GM21786 (cell line): ENCODE results near the gene CNTNAP2.

Source experiments
- ATAC-seq: cut with Tn5 transposase; IDR thresholded peaks from one replicate; pipeline ENCODE4 v1.9.1; 2021; ENCODE audit not compliant: unreplicated experiment

CNTNAP2 gene

DNA sequence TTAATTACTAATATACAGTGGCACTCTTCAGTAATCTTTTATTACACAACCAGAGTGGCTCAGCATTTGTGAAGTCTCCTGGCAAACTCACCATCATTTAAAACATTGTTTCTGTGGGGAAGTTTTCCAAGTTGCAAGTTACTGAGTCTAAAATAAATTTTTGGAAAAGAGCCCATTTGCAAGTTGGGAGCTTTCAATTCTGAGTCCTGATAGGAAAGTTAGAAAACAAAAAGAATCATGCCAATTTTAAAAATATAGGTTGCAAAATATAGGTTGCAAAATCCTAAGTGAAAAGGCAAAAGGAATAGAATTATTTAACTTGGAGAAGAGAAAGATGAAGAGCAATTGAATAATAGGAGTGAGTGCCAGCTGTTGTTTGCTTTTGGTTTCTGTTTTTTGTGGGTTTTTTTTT is 2095.1 kb downstream of the CNTNAP2 start:
- no peak for ATAC-seq

DNA sequence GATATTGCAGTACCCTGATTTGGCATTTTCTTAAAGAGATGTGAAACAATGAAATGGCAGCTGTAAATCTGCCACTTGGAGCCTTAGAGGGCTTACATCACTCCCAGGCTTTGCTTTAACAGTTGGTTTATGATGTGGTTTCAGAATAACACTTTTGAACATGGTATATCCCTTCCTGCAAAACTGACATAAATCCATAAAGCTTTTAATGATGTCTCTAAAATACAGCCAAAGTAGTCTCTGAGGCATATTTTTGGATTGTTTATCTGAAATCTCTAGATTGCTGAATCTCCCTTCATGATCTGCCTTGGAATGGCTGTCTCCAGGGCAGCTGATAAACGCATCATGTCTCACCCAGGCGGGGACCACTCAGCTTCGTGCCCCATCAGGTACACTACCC is 2096.1 kb downstream of the CNTNAP2 start:
- no peak for ATAC-seq

DNA sequence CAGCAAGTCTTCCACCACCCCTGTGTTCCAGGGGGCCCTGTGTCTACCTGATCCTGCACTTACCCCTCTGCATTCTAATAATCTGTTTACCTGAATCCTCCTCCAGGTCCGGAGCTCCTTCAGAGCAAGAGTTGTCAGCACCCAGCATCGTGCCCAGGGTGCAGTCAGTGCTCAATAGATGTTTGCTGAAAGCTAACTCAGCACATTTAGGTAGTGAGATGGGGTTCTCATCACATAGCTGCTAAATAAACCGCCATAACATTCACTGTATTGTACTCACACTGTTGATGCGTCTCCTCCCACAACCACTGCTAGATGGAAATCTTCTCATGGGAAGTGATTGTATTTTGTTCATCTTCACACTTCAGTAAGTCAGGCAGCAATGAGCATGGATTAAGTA is 2097.5 kb downstream of the CNTNAP2 start:
- ATAC-seq = no peak

DNA sequence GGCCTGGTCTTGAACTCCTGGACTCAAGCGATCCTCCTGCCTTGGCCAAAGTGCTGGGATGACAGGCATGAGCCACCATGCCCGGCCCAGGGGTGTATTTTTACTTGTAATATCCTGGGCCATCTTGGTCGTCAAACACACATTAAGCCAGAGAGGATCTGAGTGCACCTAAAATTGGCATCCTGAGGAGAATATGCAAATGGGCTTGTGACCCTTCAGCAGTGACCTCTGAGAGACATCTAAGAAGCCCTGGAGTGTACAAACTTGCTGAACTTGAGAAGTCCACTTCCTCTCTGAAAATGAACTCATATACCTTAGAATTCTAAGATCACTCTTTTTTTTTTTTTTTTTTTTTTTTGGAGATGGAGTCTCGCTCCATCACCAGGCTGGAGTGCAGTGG is 2102.0 kb downstream of the CNTNAP2 start:
- no peak for ATAC-seq

DNA sequence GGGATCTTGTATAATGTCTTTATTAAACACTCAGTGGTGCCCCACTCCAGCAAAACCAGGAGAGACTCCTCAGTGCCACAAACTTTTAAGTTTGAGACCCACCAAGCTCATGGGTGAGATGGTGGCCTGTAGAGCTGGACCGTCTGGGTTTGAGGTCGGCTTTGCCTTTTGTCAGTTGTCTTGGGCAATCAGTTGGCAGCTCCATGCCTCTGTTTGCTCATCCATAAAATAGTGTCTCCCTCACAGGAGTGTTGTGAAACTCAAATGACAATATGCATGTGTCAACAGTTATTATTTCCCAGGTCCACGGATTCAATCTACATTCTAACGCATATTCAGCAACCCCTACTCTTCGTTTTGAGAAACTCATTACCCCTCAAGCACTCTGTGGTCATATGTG is 2106.1 kb downstream of the CNTNAP2 start:
- ATAC-seq = no peak

DNA sequence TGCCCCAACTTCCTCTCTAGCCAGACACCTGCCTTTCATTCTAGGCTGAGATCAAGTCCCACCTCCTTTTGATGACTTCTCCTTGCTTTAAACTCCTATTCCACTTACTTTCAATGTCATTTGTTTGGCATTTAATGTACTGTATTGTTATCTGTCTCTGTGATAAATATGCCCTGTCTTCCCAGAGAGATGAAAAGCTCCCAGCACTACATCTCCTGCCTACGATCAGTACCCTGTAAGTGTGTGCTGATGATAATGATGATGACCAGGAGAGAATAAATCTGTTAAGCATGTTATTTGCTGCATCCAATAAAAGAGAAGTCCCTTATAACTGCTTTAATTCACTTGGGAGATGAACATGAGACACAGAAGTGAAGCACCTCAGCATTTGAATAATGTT is 2106.6 kb downstream of the CNTNAP2 start:
- ATAC-seq = no peak

DNA sequence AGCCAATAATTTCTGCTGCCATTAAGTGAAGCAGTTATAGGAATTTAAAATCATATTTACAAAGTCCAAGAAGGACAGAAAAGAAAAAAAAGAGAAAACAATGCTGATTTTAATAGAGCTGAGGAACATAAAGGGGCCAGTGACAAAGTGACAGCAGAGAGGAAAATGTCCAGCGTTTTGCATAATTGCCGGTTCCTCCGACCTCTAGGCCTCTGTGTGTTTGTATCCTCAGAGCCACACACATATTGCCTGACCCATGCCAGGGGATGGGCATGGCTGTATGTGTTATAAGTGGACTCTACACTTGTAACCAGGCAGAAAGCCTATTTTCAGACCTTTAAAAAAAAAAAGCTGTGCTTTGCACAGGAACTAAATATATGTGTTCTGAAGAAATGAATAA is 2107.1 kb downstream of the CNTNAP2 start:
- ATAC-seq = no peak

DNA sequence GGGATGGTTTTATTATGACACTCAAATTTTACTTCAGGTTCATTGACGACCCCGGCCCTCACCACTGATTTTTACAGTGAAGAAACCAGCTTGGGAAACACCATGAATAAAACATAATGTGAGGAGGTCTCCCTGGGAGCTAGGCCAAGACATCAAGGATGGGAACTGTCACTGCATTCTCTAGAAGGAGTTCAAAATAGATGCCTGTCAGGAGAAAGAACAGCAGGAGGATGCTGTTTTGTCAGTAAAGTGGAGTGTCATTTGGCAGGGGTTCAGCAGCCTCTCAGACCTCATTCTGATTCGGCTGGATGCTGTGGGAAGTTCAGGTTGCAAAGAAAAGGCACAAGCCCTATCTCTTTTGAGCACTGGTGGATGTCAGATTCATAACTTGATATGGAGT is 2113.7 kb downstream of the CNTNAP2 start:
- no peak for ATAC-seq

DNA sequence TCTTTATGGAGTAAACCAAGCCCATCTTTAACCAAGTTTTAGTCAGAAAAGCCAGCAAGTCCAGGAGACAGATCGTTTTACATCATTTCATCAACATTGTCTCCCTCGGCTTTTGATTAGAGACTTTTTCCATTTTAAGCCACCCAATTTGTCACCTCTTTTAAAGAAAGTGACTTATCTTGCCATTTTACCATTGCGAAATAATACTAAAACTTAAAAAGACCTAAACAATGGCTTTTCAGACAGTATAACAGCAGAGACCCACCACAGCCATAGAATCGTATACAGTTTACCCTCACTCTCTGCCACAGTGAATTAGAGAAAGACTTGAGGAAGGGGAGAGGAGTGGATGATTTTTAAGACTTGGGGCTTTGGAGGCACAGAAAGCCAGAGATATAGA is 2114.3 kb downstream of the CNTNAP2 start:
- ATAC-seq = no peak

DNA sequence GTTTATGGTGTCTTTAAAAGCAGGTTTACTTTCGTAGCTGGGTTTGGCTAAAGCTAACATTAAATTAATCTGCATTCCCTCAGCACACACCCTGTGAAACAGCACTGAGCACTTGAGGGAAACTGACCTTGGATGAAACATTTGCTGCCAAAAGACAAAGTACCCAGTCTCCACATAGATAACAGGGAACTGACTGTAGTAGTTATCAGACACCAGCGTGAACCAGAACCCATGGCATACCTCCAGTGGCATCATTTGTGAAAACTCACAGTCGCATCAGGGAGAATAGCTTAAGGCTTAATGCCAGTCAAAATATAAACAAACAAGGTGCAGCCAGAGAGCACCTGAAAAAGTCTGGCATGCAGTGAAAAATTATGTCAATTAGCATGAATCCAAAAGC is 2116.2 kb downstream of the CNTNAP2 start:
- ATAC-seq = no peak

DNA sequence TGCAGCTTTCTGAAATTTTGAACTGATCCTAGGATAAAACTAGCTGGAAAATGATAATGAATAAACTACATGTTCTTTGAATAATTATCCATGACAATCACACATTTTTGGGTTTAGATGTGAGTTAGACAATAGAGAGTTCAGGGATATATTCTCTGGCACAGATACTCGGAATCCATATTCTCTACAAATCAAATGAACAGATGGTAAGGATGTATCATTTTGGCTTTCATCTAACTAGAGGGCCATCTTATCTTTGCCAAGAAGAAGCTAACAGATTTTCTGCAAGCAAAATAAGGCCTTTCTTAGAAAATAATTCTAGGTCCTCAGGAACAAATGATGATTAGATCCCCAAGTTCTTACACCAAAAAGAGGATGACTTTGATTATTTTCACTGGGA is 2118.1 kb downstream of the CNTNAP2 start:
- ATAC-seq = no peak

DNA sequence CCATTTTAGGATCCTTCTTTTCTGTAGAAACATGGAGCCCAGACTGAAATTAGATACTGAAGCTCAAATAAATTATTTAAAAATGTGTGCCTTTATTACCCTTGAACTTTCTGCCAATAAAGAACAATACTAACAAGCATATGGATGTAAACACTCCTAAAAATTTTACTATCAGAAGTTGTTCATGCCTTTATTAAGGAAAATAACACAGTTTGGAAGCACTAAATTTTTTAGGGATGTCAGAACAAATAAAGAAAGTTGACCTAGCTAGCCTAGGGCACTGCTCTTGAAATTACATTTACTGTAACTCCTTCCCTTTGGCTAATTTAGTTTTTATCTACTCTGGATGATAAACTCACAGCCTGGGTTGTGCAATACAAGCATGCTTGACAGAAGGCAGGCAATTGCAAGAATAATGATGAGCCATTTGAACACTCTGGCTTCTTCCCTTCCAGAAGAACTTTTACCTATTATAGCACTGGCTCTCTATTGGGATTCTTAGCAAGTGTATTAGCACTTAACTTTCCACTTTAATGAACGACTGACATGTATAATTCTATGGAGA is 2122.2 kb downstream of the CNTNAP2 start:
- no peak for ATAC-seq

DNA sequence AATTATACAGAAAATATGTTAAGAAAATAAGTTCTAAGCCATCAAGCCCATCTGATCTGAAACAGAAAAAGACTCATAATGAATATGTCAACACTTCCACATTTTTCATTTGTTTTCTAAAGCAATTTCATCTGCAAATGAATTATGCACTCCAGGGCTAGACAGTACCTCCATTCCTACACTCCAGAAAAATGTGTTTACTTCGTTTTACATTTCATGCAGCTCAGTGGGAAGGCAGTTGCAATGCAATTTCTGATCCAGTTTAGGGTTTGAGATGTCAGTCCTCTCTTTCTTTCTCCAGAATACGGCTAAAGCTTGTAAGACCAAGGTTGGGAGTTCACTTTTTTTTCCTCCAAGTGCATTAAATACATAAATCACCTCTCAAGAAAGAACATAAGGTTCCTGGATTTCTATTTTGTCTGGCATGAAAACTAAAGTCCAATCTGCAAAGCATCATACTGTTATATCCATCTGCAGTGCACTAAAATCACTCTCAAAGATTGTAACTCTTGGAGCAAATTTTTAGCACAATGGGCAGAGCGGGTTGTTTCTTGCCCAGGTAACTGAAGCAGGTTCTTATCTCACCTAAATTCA is 2125.2 kb downstream of the CNTNAP2 start:
- no peak for ATAC-seq

DNA sequence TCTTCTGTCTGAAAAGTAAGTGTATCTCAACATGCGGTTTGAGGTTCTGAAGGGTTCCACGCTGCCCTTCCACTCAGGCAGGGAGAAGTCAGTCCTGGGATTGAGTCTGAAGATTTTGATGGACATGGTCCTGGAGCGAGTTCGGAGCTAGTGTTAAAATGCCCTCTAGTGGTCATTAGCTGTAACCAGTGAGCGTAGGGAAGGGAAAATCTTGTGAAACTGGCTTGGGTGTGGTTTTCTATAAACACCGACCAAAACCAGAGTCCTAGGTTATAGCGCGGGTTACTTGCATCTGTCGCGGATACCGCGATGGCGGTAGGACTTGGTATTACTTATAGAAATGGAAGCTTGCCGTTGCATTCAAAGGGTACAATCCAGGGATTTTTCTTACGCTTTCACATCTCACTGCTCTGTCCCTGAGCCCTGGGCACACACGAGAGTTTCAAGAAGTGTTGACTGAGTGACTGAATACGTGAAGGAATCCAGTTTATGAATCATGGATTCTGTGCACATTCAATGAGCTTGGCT is 2125.8 kb downstream of the CNTNAP2 start:
- peak; percentile 92 for ATAC-seq

DNA sequence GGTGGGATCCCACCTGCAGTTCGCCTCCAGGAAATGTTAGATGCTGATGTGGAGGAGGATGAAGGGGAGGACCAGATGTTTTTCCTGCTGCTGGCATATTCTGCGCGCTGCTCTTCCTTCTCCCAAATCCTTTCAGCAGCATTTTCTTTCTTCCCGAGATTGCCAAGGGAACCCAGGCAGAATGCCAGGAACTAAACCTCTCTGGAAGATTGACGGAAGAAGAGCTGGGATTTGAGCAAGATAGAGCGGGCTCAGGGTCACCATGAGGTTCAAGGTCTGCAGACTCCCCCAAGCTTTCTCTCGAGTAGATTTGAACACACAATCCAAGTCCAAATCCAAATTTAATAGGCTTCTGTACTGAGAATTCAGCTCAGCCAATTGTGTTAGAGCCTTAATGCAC is 2128.8 kb downstream of the CNTNAP2 start:
- no peak for ATAC-seq

DNA sequence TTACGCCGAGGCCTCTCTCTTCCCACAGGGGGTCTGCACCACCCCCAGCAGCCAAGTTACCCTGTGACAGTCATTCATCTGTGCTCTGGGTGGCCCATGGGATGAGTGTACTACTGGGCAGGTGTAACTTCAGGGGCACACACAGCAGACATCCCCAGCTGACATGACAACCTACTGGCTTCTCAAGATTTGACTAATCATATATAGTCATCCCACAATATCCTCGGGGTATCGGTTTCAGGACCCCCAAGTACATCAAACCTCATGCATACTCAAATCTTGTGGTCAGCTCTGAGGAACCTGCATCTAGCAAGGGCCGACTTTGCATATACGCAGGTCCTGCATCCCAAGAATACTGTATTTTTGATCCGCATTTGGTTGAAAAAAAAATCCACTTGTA is 2137.0 kb downstream of the CNTNAP2 start:
- no peak for ATAC-seq

DNA sequence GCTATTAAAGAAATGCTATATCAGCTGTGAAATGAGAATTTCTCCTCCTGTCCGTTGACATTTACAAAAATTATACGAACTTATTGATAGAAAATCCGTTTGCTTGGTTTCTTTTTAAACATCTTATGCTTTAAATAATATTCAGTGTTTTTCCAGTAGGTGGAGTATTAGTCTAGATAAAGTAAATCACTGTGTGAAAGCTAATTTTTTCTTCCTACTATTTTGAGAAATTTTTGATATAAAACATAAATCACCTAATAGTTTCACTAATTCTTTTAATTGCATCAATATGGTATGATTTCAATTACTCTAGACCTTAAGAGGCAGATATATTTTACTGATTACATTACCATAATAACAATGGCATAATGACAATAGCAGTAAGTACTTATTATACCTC is 2138.7 kb downstream of the CNTNAP2 start:
- ATAC-seq = no peak

DNA sequence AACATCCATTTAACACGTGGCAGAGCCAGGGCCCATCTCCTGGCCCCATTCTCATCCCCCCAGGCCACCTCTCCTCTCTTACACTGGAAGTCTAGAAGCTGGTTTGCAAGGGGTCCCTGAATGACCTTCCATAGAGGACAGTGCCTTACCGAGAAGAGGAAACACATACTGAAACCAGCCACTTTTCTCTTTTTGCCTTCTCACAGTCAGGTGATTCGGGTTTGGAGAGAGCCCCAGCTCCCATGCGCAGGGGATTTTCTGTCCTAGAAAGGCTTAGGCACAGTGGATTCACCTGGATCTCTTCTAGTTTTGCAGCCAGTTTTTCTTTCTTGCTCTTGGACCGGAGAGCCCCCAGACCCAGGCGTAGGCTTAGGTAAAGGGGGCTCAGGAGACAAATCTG is 2139.8 kb downstream of the CNTNAP2 start:
- ATAC-seq = no peak

DNA sequence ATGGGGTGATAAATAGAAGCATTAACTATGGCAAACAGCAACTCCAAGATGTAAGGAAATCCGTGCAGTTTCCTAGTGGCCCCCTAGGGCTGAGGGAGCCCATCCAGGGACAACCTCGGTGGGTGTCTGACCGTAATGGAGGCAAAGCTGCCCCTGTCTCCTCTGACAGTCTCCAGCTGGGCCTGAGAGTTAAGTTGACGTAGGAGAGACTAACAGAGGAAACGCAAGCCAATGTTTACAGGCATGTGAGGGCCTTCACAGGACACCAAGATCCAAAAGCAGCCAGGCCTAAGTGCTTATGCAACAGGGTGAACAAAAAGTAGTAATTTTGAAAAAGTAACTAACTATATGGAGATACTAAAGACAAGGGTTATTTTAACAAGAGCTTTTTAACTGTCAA is 2144.0 kb downstream of the CNTNAP2 start:
- ATAC-seq = no peak

DNA sequence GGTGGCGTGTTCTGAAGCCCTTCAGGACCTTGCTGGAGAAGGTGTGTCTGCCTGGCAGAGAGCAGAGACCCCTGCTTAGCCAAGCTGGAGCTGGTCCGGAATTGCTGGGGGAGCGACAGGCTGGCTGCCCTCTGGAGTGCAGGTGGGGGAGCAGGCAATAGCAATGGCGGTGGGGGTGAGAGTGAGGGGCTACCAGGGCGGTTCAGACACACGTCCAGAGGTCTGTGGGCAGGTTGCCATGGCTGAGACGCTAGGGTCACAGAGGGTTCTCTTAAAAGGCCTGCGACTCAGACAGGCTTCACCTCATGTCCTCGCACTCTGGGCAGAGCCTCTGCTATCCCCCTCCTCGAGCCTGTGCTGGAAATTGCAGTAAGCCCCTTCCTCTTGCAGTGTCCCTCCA is 2144.9 kb downstream of the CNTNAP2 start:
- ATAC-seq = no peak

DNA sequence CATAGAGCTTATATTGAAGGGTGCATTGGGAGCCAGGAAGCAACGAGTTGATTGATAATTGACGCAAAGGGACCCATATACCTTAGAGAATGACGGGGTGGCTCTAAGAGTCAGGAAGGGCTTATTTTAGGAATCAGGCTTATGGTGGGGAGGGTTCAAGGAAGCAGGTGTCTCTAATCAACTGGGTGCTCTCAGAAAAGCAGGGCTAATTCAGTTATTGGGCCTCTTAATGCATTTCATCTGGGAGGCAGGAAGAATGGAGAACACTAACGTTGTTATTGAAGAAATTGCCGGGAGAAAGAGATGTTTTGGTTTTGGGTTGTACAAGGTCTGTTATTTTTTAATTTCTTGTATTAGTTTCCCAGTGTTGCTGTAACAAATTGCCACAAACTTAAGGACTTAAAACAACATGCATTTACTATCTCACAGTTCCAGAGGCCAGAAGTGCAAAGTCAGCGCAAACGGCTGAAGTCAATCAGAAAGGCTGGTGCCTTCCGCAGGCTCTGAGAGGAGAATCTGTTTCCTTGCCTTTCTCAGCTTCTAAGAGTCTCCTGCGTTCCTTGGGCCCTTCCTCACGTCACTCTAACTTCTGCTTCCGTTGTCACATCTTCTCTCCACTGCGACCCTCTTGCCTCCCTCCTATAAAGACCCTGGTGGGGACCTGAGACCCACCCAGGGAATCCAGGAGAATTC is 2145.5 kb downstream of the CNTNAP2 start:
- ATAC-seq = no peak

DNA sequence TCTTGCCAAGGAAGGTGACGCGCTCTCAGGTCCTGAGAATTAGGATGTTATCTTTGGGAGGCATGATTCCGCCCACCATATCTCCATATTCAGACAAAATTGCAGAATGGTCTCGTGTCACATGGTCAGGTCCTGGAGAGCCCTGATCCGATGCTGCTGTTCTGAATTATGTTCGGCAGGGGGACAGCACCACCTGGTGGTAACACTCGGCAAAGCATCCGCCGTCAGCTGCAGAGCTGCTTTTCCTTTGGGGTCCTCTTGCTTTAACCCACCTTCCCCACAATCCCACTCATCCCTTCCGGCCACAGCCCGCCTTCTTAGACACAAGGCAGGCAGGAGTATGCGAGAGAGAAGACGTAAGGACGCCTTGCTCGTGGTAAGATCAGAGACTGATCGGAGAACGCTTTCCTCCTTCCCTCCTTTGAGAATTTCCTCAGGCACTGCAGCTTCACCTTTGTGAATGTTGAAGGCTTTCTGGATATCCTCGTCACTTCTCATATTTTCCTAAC is 2146.2 kb downstream of the CNTNAP2 start:
- ATAC-seq = peak; percentile 80
